Fibroblast of peridontal ligament (primary cell): Measurements from ENCODE around the gene SLC22A6.

Experiments
- DNase-seq: peaks from one replicate; pipeline ENCODE4 v3.0.0-alpha.2; 2010; ENCODE audit errors: extremely low read depth

Gene SLC22A6

GRCh38 chr11:62931499-62932278, 53.1 kb downstream of the SLC22A6 start:
- DNase-seq: no peak

- DNase-seq: no peak
Observed at GRCh38 chr11:62930666-62931065, 54.1 kb downstream of the SLC22A6 start.

- DNase-seq: no peak
Observed at GRCh38 chr11:62930157-62930556, 54.6 kb downstream of the SLC22A6 start.

- DNase-seq: no peak
Observed at GRCh38 chr11:62928011-62928410, 56.8 kb downstream of the SLC22A6 start.

- DNase-seq: no peak
Observed at GRCh38 chr11:62926680-62927455, 57.9 kb downstream of the SLC22A6 start.
